ENCODE results near the gene TMEM132D. TPM values are rescaled to one million over a fixed set of nuclear protein-coding genes. Genes with fewer than 3 reads are reported as not detected.

The TMEM132D gene
- total RNA-seq, 1 donor from 2014 or later = 0.06 TPM

GRCh38 chr12:129827866-129828384 lies 75.9 kb downstream of the TMEM132D start:
- TF ChIP-seq CTCF (conservative IDR thresholded peaks at IDR 0.05; ENCODE audit: low read depth, low read length) = no peak
- no peak overlapping the region for H3K4me3 ChIP-seq (ENCODE audit: low read depth, low read length)
- DNase-seq (ENCODE audit: low read depth) = no peak

GRCh38 chr12:129827102-129827865 lies 76.5 kb downstream of the TMEM132D start:
- DNase-seq (ENCODE audit: low read depth) = no peak
- no peak overlapping the region for H3K4me3 ChIP-seq (ENCODE audit: low read depth, low read length)
- TF ChIP-seq CTCF (conservative IDR thresholded peaks at IDR 0.05; ENCODE audit: low read depth, low read length) = no peak

GRCh38 chr12:129826273-129826672 lies 77.6 kb downstream of the TMEM132D start:
- H3K4me3 ChIP-seq (ENCODE audit: low read depth, low read length) = no peak overlapping the region
- TF ChIP-seq CTCF (conservative IDR thresholded peaks at IDR 0.05; ENCODE audit: low read depth, low read length) = no peak
- DNase-seq (ENCODE audit: low read depth) = no peak

GRCh38 chr12:129825316-129825715 lies 78.5 kb downstream of the TMEM132D start:
- no peak for TF ChIP-seq CTCF (conservative IDR thresholded peaks at IDR 0.05; ENCODE audit: low read depth, low read length)
- no peak for DNase-seq (ENCODE audit: low read depth)
- no peak overlapping the region for H3K4me3 ChIP-seq (ENCODE audit: low read depth, low read length)

- no peak for TF ChIP-seq CTCF (conservative IDR thresholded peaks at IDR 0.05; ENCODE audit: low read depth, low read length)
- H3K4me3 ChIP-seq (ENCODE audit: low read depth, low read length) = no peak overlapping the region
- no peak for DNase-seq (ENCODE audit: low read depth)
Observed at GRCh38 chr12:129821964-129822363, 81.9 kb downstream of the TMEM132D start.

GRCh38 chr12:129819391-129819790 lies 84.4 kb downstream of the TMEM132D start:
- no peak for TF ChIP-seq CTCF (conservative IDR thresholded peaks at IDR 0.05; ENCODE audit: low read depth, low read length)
- no peak overlapping the region for H3K4me3 ChIP-seq (ENCODE audit: low read depth, low read length)
- DNase-seq (ENCODE audit: low read depth) = peak; percentile 18

GRCh38 chr12:129815846-129816245 lies 88.0 kb downstream of the TMEM132D start:
- DNase-seq (ENCODE audit: low read depth) = no peak
- no peak for TF ChIP-seq CTCF (conservative IDR thresholded peaks at IDR 0.05; ENCODE audit: low read depth, low read length)

More at GRCh38 chr12:129815846-129816245, 88.0 kb downstream of the TMEM132D start:
- H3K4me3 ChIP-seq (ENCODE audit: low read depth, low read length) = no peak overlapping the region
